CD14-positive monocyte (primary cell): ENCODE measurements around the gene GOLGA3. TPM values are rescaled to one million over a fixed set of nuclear protein-coding genes. Genes with fewer than 3 reads are reported as not detected.
"Not testable (repeated sequence)": the region's sequence is repeated elsewhere in the genome, so short reads cannot be mapped to it uniquely, and the experiment has no call there.

ENCODE experiments used
- DNase-seq, 3 donors: peaks; one replicate each; pipeline ENCODE4 v3.0.0-alpha.2; 2011 to 2022
- H2AFZ ChIP-seq: 2 replicates; pipeline ENCODE4 v1.6.0; 2012; ENCODE audit warnings: mild to moderate bottlenecking, low read depth, low read length, inconsistent platforms; ENCODE audit not compliant: insufficient read depth, poor library complexity, severe bottlenecking
- H3K27ac ChIP-seq, 2 donors: 1 replicate in 1 of 2; 2 replicates in 1 of 2; pipeline ENCODE4 v1.5.1; 2012 to 2013; ENCODE audit warnings: low read length in 2 of 2, control low read depth in 1 of 2, inconsistent platforms in 1 of 2, low read depth in 1 of 2, mild to moderate bottlenecking in 1 of 2
- H3K27me3 ChIP-seq, 2 donors: one replicate each; pipeline versions ENCODE4 v1.6.0 to v1.6.1; 2011 to 2013; ENCODE audit warnings: low read length in 2 of 2; ENCODE audit not compliant: control insufficient read depth in 2 of 2, insufficient read depth in 2 of 2
- H3K36me3 ChIP-seq, 2 donors: replicated peaks in 1 of 2; 1 replicate in 1 of 2; 2 replicates in 1 of 2; pipeline versions ENCODE4 v1.5.1 to v1.6.1; 2012 to 2013; ENCODE audit warnings: low read length in 2 of 2, control low read depth in 1 of 2, inconsistent platforms in 1 of 2, mild to moderate bottlenecking in 1 of 2; ENCODE audit not compliant: insufficient read depth in 2 of 2, control insufficient read depth in 1 of 2
- H3K4me1 ChIP-seq, 2 donors: 1 replicate in 1 of 2; 2 replicates in 1 of 2; pipeline versions ENCODE4 v1.5.1 to v1.6.1; 2012 to 2013; ENCODE audit warnings: low read length in 2 of 2, control low read depth in 1 of 2, inconsistent platforms in 1 of 2, mild to moderate bottlenecking in 1 of 2, moderate library complexity in 1 of 2; ENCODE audit not compliant: insufficient read depth in 2 of 2, control insufficient read depth in 1 of 2
- H3K4me2 ChIP-seq: replicated peaks from 2 replicates; pipeline ENCODE3; 2012; ENCODE audit warnings: low read length, moderate library complexity, mild to moderate bottlenecking; ENCODE audit not compliant: poor library complexity, severe bottlenecking; ENCODE audit errors: extremely low read depth
- H3K4me3 ChIP-seq, 3 experiments: fragments of 200-600 bp in 1 of 3; sonication (generic) in 1 of 3; replicated peaks in 1 of 3; 1 replicate in 2 of 3; 2 replicates in 1 of 3; pipeline ENCODE4 v1.5.1; 2011 to 2013; ENCODE audit warnings: low read length in 3 of 3, mild to moderate bottlenecking in 3 of 3, control low read depth in 2 of 3, low read depth in 2 of 3, inconsistent platforms in 1 of 3, moderate library complexity in 1 of 3
- H3K79me2 ChIP-seq: 2 replicates; pipeline ENCODE4 v1.6.0; 2012; ENCODE audit warnings: mild to moderate bottlenecking, control low read depth, inconsistent platforms, low read length, moderate library complexity; ENCODE audit not compliant: insufficient read depth
- H3K9ac ChIP-seq: 2 replicates; pipeline ENCODE4 v1.6.0; 2017; ENCODE audit warnings: low read length, mild to moderate bottlenecking; ENCODE audit not compliant: insufficient read depth, poor library complexity, severe bottlenecking
- H3K9me3 ChIP-seq, 2 donors: replicated peaks in 1 of 2; 1 replicate in 1 of 2; 2 replicates in 1 of 2; pipeline versions ENCODE4 v1.5.1 to v1.6.1; 2012 to 2013; ENCODE audit warnings: low read length in 2 of 2, control low read depth in 1 of 2; ENCODE audit not compliant: control insufficient read depth in 1 of 2, insufficient read depth in 1 of 2
- H4K20me1 ChIP-seq: 2 replicates; pipeline ENCODE4 v1.6.0; 2012; ENCODE audit warnings: mild to moderate bottlenecking, low read length, control low read depth, moderate library complexity; ENCODE audit not compliant: insufficient read depth
- H3K27ac Mint-ChIP-seq, 7 donors: one replicate each; pipeline ENCODE4 v1.8.0; 2020; ENCODE audit warnings: mild to moderate bottlenecking in 7 of 7, mixed read lengths in 7 of 7, moderate library complexity in 6 of 7, inconsistent platforms in 2 of 7
- H3K27me3 Mint-ChIP-seq, 3 donors: one replicate each; pipeline ENCODE4 v1.8.0; 2021 to 2022; ENCODE audit warnings: low read depth in 3 of 3, mild to moderate bottlenecking in 3 of 3, mixed read lengths in 3 of 3, moderate library complexity in 3 of 3, inconsistent platforms in 1 of 3
- H3K36me3 Mint-ChIP-seq, 2 donors: one replicate each; pipeline ENCODE4 v1.8.0; 2020; ENCODE audit warnings: mixed read lengths in 2 of 2, inconsistent platforms in 1 of 2, mild to moderate bottlenecking in 1 of 2
- H3K4me1 Mint-ChIP-seq: one replicate; pipeline ENCODE4 v1.8.0; 2020; ENCODE audit warnings: mild to moderate bottlenecking, mixed read lengths
- H3K4me3 Mint-ChIP-seq, 2 donors: one replicate each; pipeline ENCODE4 v1.8.0; 2020; ENCODE audit warnings: mild to moderate bottlenecking in 2 of 2, mixed read lengths in 2 of 2, moderate library complexity in 1 of 2
- H3K9me3 Mint-ChIP-seq, 7 donors: one replicate each; pipeline ENCODE4 v1.8.0; 2020 to 2022; ENCODE audit warnings: mixed read lengths in 7 of 7, mild to moderate bottlenecking in 6 of 7, moderate library complexity in 6 of 7, inconsistent platforms in 2 of 7
- WGBS: methylation state at CpG from one replicate; pipeline ENCODE4 v1.1.5; 2013; ENCODE audit warnings: missing lambda C conversion rate; ENCODE audit not compliant: insufficient coverage; 5-methylcytosine and 5-hydroxymethylcytosine counted together
- intact Hi-C, 2 donors: fragments of 100-400 bp; cut with micrococcal nuclease; formaldehyde crosslinking; loops; one replicate each; pipeline versions ENCODE4 v1.15.0 to v1.15.1; 2023
- polyA plus RNA-seq, 3 donors: library from polyadenylated mRNA; depleted of rRNA in 1 of 3; unstranded in 2 of 3; stranded (reverse) in 1 of 3; fragments of 300-500 nt in 2 of 3; fragments of >200 nt in 1 of 3; fragmentation: Illumina TruSeq in 2 of 3; gene quantifications; 1 replicate in 2 of 3; 2 replicates in 1 of 3; pipeline ENCODE4 v1.2.3, GENCODE V29; 2012 to 2021
- TF ChIP-seq, protein P1 (sequence below): fragments of 200-600 bp; IDR thresholded peaks from one replicate; pipeline ENCODE4 v1.8.0; 2022; ENCODE audit warnings: antibody characterized with exemption, mild to moderate bottlenecking

The GOLGA3 gene
- polyA plus RNA-seq, 3 donors = 1.2 to 12.0 (median 2.4) TPM

DNA sequence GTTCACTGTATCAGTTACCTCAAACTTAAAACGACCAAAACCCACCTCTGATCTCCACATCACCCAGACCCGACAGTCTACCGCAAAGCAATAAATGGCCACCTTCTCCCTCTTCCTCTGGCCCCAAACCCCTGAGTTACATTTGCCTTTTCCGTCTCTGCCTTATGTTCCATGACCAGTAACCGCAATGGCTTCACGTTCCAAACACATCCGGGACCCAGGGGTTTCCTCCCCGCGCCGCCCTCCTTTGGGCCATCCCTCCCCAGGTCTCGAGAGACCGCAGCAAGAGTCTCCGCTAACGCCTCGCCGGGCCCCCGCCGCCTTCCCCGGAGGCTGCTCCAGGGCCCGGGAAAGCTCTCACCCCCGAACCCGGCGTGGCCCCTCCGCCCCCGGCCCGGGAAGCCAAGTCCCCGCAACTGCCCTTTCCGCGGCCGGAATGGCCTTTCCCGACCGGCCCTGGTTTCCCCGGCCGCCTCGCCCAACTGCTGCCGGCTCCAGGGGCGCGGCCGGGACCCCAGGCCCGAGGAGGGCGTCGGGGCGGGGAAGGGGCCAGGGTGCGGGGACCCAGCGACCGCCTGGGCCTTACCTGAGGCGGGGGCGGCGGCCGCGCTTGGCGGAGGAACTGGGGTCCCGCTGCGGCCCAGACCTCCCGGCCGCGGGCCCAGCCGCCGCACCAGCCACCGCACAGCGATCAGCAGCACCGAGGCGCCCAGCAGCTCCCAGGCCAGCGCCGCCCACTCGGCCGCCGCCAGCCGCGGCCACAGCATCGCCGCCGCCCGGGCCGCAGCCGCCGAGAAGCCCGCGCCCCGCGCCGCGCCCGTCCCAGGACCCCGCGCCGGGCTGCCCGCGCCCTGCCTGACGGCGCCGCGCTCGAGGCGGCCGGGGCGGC, 67.4 kb downstream of the GOLGA3 start, which contains the start of gene ANKLE2:
Gene ANKLE2 (minus strand): TSS at position 801 of the 889 bp plus-strand sequence. CDS start 34 bp downstream, at position 767.
- Histone ChIP-seq H3K36me3 (peaks cover 8 to 28% of the 10 kb centered on the region in 2 donors), H3K27me3 (no peaks in the 10 kb centered on the region), H3K4me3 (peak within 1 kb of the TSS; percentile 83 to 95 (median 84)), H3K9ac (peak within 1 kb of the TSS; percentile 91), H4K20me1 (peaks cover 39% of the 10 kb centered on the region), H3K27ac (peak within 1 kb of the TSS; percentile 85 to 91), H3K79me2 (peaks cover 64% of the 10 kb centered on the region), H3K4me1 (peaks cover 27 to 40% of the 10 kb centered on the region in 2 donors), H3K9me3 (no peaks in the 10 kb centered on the region), H3K4me2 (peak within 1 kb of the TSS; percentile 88), H2AFZ (peak within 1 kb of the TSS; percentile 87)
- intact Hi-C loops = loop anchor here (5.0 to 10.0 kb wide), 3 partner anchors 49 to 124 kb away; partner anchors contain the start of genes CHFR (in 1 of the 2), GOLGA3 (in 1 of the 2) and PGAM5 (in 1 of the 2)
- Mint-ChIP-seq H3K9me3 (peaks cover 0 to 1% (median 0%) of the 10 kb centered on the region in 7 donors), H3K4me1 (peaks cover 30% of the 10 kb centered on the region), H3K27ac (peak within 1 kb of the TSS; percentile 92 to 97 (median 94)), H3K4me3 (peak within 1 kb of the TSS; percentile 84 to 97), H3K36me3 (peaks cover 9 to 26% of the 10 kb centered on the region in 2 donors), H3K27me3 (peaks cover 0 to 2% (median 0%) of the 10 kb centered on the region in 3 donors)
- TF ChIP-seq, protein P1, sequence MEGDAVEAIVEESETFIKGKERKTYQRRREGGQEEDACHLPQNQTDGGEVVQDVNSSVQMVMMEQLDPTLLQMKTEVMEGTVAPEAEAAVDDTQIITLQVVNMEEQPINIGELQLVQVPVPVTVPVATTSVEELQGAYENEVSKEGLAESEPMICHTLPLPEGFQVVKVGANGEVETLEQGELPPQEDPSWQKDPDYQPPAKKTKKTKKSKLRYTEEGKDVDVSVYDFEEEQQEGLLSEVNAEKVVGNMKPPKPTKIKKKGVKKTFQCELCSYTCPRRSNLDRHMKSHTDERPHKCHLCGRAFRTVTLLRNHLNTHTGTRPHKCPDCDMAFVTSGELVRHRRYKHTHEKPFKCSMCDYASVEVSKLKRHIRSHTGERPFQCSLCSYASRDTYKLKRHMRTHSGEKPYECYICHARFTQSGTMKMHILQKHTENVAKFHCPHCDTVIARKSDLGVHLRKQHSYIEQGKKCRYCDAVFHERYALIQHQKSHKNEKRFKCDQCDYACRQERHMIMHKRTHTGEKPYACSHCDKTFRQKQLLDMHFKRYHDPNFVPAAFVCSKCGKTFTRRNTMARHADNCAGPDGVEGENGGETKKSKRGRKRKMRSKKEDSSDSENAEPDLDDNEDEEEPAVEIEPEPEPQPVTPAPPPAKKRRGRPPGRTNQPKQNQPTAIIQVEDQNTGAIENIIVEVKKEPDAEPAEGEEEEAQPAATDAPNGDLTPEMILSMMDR = no peak
- WGBS = under 1% methylated on average over 97 of the region's 97 CpGs
- peak in 2 of 3 donors; percentile 37 to 48 for DNase-seq

DNA sequence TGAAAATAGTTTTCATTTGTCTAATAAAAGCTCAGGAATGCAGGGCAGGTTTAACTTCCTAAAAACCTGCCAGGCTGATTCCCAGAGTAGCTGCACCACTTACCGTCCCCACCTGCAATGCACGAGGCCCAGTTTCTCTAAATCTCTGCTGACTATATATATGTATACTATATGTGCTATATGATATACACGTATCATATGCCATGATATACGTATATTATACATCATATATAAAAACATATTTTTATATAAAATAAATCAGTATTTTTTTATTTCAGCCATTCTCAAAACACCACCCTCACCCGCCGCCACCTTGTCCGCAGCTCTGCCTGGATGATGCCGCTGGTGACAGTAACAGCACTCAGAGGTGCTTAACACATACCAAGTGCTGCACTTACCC, 69.3 kb downstream of the GOLGA3 start:
- intact Hi-C loops = no loop called here
- peaks cover 16 to 38% of the 10 kb centered on the region in 2 donors for H3K36me3 ChIP-seq
- Mint-ChIP-seq H3K4me3 (no peak overlapping the region), H3K36me3 (peaks cover 17 to 43% of the 10 kb centered on the region in 2 donors), H3K27ac (peak overlapping the region in 1 of 7 donors; percentile 97), H3K4me1 (peaks cover 21% of the 10 kb centered on the region), H3K27me3 (no peaks in the 10 kb centered on the region), H3K9me3 (peaks cover 0 to 1% (median 0%) of the 10 kb centered on the region in 7 donors)
- no peak overlapping the region for H3K27ac ChIP-seq
- TF ChIP-seq, protein P1 = no peak
- no peak overlapping the region for H2AFZ ChIP-seq
- H3K4me1 ChIP-seq = peaks cover 21 to 28% of the 10 kb centered on the region in 2 donors
- H3K27me3 ChIP-seq = no peaks in the 10 kb centered on the region
- no peak overlapping the region for H3K9ac ChIP-seq
- peaks cover 52% of the 10 kb centered on the region for H4K20me1 ChIP-seq
- no peak overlapping the region for H3K4me3 ChIP-seq
- WGBS = 100% methylated on average over 4 of the region's 8 CpGs
- peaks cover 83% of the 10 kb centered on the region for H3K79me2 ChIP-seq
- no peaks in the 10 kb centered on the region for H3K9me3 ChIP-seq
- no peak for DNase-seq
- no peak overlapping the region for H3K4me2 ChIP-seq

GRCh38 chr12:132758825-132759224, 69.8 kb downstream of the GOLGA3 start:
- Histone ChIP-seq H3K4me1 (peaks cover 21 to 28% of the 10 kb centered on the region in 2 donors), H3K79me2 (peaks cover 84% of the 10 kb centered on the region), H4K20me1 (peaks cover 57% of the 10 kb centered on the region), H3K36me3 (peaks cover 19 to 43% of the 10 kb centered on the region in 2 donors)
- H3K27ac ChIP-seq, H3K4me3 Mint-ChIP-seq, H3K27me3 Mint-ChIP-seq, H3K27me3 ChIP-seq, H3K9me3 Mint-ChIP-seq, H3K4me2 ChIP-seq, H2AFZ ChIP-seq, intact Hi-C loops, H3K27ac Mint-ChIP-seq, DNase-seq, H3K9ac ChIP-seq, H3K4me3 ChIP-seq, H3K9me3 ChIP-seq: not testable (repeated sequence)
- Mint-ChIP-seq H3K4me1 (peaks cover 21% of the 10 kb centered on the region), H3K36me3 (peaks cover 20 to 48% of the 10 kb centered on the region in 2 donors)
- WGBS = 90% methylated on average over 13 of the region's 28 CpGs
